ENCODE data around the gene NOG. TPM values are rescaled to one million over a fixed set of nuclear protein-coding genes. Genes with fewer than 3 reads are reported as not detected.

The NOG gene
- 0.70 TPM for total RNA-seq
- long read RNA-seq: 0 reads

DNA sequence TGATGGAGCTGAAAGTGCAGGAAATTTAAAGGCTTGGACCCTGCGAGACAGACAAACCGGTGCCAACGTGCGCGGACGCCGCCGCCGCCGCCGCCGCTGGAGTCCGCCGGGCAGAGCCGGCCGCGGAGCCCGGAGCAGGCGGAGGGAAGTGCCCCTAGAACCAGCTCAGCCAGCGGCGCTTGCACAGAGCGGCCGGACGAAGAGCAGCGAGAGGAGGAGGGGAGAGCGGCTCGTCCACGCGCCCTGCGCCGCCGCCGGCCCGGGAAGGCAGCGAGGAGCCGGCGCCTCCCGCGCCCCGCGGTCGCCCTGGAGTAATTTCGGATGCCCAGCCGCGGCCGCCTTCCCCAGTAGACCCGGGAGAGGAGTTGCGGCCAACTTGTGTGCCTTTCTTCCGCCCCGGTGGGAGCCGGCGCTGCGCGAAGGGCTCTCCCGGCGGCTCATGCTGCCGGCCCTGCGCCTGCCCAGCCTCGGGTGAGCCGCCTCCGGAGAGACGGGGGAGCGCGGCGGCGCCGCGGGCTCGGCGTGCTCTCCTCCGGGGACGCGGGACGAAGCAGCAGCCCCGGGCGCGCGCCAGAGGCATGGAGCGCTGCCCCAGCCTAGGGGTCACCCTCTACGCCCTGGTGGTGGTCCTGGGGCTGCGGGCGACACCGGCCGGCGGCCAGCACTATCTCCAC lies at the start of gene NOG:
Gene NOG, plus strand, starts transcription at position 54 of the 674 bp plus-strand sequence. Its CDS starts 525 bp downstream, at position 579.
- DNase-seq (ENCODE audit: missing footprints): peak; percentile 77
- peak; percentile 79 for ATAC-seq
- intact Hi-C loops (cut with DNase I): loop anchor here (2.0 kb wide), 1 partner anchor 187 kb away; no protein-coding TSS in a partner anchor

DNA sequence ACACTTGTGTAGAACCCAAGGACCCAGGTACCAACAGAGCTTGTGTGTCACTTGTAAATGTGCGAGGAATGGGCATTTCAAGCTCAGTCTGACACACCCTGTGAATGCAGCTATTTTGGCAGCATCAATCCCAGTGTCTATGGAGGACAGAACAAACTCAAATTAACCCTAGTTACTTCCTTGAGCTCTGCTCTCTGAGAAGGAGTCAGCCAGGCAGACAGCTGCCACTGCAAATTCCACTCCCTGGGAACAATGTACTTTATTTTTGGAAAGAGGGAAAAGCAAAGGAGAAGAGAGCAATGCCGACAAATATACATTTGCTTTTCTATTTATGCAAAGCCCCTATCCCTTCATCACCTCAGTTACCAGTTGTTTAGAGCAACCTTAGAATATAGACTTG lies 48.4 kb upstream of the NOG start:
- ATAC-seq (no peak), DNase-seq (ENCODE audit: missing footprints) (no peak)
- intact Hi-C loops (cut with DNase I): no loop called here

DNA sequence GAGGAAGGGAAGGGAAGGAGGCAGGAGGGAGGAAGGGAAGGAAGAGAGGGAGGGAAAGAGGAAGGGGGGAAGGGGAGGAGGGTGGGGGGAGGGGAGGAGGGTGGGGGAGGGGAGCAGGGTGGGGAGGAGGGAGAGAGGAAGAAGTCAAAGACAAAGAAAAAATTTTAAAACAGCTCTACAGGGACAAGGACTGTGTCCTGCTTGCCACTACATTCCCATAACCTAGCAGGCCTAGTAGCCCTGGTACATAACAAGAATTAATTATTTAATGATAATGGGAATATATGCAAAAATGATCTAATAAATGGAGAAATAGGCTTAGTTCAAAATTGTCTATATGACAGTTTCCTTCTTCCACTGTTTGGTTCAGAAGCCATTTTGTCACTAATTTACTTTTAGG lies 47.6 kb upstream of the NOG start:
- no peak for ATAC-seq
- intact Hi-C loops (cut with DNase I): no loop called here
- no peak for DNase-seq (ENCODE audit: missing footprints)

DNA sequence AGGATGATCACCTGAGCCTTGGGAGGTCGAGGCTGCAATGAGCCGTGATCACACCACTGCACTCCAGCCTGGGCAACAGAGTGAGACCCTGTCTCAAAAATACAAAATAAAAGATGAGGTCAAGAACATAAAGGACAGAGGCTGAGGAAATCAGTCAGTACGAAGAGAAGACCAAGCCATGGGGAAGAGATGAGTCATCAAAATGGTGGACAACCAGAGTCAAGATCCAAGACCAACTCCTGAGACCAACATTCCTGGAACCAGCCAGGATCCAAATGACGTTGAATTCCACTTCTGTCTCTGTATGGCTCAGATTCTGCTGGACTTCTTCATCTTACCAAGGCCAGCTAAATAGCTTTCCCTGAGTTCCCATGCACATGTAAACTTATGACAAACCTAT lies 44.8 kb upstream of the NOG start:
- intact Hi-C loops (cut with DNase I): no loop called here
- ATAC-seq: no peak
- DNase-seq (ENCODE audit: missing footprints): no peak

DNA sequence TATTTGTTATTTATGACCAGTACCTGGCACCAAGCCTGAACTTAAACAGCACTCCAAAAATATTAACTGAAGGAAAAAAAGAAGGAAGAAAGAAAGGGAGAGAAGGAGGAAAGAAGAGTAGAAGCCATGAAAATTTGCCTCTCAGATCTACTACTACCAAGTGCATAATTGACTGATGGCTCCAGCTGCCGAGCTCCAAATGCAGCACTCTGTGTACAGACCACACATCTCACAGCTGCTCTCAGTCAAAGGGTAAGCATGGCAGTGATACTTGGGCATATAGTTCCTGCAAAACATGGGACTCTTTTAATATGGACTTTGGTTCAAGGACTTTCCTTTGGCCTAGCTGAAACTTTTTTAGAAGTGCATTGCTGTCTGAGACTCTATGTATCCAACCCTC lies 44.0 kb upstream of the NOG start:
- DNase-seq (ENCODE audit: missing footprints): no peak
- no peak for ATAC-seq
- intact Hi-C loops (cut with DNase I): no loop called here

DNA sequence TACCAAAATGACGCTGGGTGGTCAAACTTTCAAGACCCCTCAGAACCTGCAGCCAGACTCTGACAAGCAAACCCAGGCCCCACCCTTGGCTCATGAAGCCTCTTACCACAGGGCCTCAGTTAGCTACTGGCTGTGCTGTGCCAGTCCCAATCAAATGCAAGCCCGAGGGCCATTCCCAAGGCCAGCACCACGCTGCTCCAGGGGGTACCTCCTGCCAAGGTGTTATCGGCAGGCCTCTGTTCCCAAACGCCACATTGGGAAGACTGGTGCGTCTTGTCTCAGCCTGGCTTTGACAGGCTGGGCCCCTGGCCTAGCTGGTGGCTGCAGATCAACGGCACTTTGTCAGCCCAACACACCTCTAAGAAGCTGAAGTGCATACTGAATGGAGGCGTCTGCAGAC lies 35.8 kb upstream of the NOG start:
- intact Hi-C loops (cut with DNase I): no loop called here
- DNase-seq (ENCODE audit: missing footprints) (no peak), ATAC-seq (no peak)

DNA sequence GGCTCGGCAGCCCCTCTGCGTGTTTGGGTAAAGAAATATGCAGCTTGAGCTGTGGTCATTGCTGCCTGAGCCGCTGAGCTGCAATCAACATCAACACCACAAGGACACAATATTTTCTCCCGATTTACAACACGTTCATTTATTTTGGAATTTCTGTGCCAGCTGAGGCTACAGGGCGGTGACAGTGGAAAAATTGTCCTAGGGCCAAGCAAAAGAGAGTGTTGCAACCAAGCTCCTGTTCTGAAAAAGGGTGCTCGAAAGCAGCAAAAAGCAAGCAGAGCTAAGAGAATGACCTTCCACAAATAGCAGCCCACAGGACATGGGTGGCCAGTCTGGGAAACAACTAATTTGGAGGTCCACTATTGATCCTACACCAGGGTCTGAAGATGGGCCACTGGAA lies 35.4 kb upstream of the NOG start:
- no peak for ATAC-seq
- intact Hi-C loops (cut with DNase I): no loop called here
- no peak for DNase-seq (ENCODE audit: missing footprints)

DNA sequence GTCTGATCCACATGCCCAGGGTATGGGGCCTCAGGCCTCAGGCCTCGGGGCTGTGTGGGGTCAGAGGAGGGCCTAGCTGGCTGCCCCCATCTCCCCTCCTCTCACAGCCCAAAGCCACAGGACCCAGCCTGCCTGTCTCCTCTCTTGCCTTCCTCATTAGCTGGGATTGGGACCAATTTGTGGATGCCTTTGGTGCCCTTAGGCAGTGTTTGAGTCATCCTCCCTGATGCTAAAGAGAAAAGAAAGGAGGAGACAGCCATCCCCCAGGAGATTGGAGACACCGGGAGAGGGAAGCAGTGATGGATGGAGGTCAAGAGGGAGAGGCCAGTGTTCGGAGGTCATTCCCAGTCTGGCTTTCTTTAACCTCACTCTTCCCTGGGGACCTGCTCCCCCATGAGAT lies 23.3 kb upstream of the NOG start:
- DNase-seq (ENCODE audit: missing footprints): no peak
- no peak for ATAC-seq
- intact Hi-C loops (cut with DNase I): no loop called here

DNA sequence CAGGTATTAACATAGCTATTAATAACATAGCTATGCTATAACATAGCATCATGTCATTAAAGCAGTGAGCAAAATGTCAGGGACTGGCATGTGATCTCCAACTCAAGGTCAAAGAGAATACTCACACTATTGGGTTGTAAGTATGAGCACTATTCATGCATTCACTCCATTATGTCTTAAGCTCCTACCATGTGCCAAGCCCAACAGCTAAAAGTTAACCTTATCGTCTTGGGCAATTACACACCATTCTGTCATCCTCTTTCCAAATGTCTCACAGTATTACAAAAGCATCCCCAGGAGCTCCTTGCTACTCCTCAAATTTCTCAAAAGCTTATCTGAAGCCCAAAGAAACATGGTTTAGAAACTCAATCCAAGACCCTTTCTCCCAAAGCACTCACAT lies 22.0 kb upstream of the NOG start:
- intact Hi-C loops (cut with DNase I): no loop called here
- ATAC-seq (no peak), DNase-seq (ENCODE audit: missing footprints) (no peak)

DNA sequence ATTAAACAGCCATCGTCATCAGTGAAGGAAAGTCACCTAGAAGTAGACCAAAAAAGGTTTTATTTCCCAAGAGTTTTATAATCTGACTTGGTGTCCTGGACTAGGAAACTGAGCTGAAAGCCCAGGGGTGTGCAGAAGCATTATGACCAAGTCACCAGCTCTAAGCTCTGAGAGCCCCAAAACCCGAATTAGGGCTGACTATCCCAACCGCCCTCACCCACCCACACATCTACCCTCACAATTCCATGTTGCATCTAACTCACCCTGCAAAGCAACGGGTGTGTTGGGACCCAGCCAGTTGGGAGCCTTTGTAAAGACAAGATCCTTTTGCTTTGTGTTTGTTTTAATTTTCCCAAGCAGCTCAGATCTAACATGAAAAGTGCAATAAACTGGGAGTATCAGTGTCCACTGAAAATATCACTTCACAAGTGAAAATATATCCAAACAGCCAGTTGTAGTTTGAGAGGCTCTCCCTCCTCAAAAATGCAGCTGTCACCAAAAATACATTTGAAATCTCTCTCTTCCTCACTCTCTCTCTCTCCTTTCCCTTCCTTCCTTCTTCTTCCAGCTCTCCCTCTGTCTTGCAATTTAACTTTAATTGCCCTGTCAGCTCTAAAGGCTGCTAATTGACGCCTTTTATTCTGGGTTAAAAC lies 16.2 kb upstream of the NOG start:
- no peak for DNase-seq (ENCODE audit: missing footprints)
- ATAC-seq: no peak
- intact Hi-C loops (cut with DNase I): no loop called here

DNA sequence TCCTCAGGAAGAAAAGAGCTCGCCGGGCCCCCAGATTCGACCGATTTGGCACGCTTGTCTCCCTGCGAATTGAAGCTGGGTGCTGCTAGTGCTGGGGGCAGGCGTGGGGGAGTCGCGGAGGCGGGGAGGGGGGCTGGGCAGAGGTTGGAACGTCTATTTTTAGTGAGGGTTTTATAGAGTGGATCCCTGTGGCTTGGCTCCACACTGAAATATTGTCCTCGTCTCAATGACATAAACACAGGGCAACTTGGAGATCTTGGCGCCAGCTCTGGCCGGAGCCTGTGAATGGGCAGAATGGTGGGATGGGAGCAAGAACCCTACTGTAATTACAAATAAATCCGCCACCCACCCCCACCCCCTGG lies 15.7 kb upstream of the NOG start:
- DNase-seq (ENCODE audit: missing footprints): no peak
- ATAC-seq: peak; percentile 93
- intact Hi-C loops (cut with DNase I): no loop called here

DNA sequence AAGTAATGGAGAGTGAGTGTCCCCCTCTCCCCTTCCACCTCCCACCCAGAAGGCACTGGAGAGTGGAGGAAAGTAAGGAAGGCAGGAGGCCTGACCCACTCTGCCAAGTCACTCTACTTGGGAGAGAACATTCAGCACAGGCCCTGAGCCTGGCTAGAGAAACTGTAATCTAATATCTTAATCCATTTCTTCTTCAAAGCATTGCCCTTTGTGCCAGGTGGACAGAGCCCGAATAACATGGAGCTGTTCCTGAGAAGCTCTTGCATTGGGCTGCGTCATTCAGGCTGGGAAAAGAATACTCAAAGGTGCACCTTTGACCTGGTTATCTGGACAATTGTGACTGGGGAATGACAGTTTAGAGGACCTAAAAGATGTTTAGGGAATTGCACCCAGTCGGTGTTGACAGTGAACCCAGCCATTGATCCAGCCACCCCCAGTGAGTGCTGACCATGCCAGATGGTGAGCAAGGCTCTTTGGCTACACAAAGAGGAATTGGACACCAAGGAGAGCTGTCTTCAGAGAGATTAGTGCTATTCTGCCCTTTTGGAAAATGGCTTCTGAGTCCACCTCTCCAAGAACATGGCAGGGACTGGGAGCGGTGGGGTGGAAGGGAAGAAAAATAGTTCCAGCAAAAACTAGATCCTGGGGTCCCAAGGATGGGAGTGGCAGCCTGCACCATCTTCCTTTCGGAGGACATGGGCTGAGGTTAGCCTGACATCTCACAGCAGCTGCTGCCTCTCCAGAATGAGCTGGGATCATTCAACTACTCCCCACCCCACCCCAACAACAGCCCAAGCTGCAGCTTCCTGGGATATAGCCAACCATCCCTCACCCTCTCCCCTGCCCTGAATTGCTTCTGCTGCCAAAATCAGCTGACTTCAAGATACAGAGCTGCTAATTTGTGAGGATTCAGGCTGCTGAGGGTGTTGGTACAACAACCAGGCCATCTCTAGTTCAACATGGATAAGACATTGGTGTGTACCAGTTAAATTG lies 11.6 kb upstream of the NOG start:
- ATAC-seq (no peak), DNase-seq (ENCODE audit: missing footprints) (no peak)
- intact Hi-C loops (cut with DNase I): loop anchor here (10.0 kb wide), 1 partner anchor 57 kb away; no protein-coding TSS in a partner anchor

DNA sequence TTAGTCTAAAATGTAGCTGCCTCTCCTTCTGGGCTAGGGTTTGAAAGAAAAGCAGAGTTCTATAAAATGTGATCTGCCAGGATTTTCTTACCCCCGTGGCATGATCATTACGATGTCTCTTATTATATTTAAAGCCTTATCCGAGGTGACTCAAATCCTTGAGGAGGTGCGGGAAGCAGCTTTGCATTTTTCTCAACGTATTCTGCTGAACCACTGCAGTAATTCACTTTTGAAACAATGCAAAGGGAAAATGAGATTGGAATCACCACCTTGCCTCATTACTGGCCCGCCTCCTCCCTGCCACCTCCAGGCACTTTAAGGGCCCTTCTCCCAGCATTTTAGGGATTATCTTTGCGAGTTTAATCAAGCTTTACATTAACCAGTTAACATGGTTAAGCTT lies 9.7 kb upstream of the NOG start:
- DNase-seq (ENCODE audit: missing footprints) (no peak), ATAC-seq (no peak)
- intact Hi-C loops (cut with DNase I): loop anchor here (10.0 kb wide), 1 partner anchor 59 kb away; no protein-coding TSS in a partner anchor

DNA sequence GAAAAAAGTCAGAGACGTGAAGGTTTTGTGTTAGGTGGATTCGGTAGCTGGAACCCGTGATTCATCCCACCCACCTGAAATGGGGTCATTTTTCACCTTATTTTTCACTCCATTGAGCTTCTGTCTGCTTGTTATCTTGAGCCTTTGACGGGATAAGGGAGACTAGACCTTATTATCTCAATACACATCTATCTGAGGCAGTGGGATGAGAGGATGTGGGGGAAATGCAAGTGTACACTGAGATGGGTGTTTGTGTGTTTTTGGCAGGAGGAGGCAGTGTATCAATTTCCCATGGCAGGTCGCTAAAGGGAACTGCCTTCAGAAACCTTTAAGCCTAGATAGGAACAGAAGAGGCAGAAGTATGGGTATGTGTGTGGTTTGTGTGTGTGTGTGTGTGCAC lies 6.2 kb upstream of the NOG start:
- ATAC-seq (no peak), DNase-seq (ENCODE audit: missing footprints) (no peak)
- intact Hi-C loops (cut with DNase I): loop anchor here (10.0 kb wide), 1 partner anchor 62 kb away; no protein-coding TSS in a partner anchor

DNA sequence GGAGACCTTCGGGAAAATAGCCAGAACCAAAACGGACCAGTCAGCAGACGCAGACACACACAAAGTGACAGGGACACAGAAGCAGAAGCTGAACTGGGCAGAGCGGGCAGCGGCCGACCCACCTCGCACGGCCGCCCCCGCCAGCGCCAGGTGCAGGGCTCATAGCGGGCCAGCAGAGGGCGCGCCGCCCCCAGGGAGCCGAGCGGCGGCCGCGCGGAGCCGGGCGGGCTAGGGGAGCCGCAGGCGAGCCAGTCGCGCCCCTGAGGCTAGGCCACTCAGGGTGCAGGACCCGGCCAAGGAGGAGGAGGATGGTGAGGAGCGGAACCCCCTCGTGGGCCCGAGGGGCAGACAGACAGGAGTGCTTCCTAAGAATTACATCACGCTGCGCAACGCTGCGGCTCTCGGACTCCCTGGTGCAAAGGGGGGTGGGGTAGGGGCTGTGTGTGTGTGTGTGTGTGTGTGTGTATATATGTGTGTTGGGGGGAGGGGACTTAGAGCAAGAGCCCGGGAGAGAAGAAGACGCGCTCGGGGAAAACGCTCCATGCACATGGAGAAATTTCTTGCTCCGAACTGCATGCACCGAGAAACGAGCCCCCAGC lies 913 bp upstream of the NOG start:
- peak; percentile 82 for ATAC-seq
- intact Hi-C loops (cut with DNase I): loop anchor here (1.0 to 2.0 kb wide), 3 partner anchors 87 to 188 kb away; no protein-coding TSS in a partner anchor

DNA sequence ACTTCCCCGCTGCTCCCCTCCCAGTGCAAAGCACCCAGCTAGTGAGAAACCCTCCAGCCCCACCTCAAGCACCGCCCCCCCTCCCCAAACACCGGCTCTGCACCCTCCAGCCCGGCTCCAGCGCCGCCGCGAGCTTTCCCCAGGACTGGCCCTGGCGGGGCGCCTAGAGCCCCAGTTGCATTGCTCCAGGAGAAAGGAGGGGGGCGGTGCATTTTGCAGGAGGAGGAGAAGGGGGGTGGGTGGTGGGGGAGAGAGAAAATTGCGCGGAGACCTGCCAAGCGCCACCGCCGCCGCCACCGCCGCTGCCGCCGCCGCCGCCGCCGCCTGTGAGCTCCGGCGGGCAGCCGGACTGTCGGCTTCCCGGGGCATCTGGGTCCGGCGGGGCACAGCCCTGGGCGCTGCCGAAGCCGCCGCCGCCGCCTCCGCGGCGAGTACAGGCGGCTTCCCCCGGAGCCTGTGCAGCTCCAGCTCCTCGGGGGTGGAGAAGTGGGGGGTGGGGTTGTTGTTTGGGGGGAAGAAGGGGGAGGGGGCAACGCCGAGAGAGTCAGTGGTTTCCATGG lies 333 bp upstream of the NOG start:
- intact Hi-C loops (cut with DNase I): loop anchor here (2.0 kb wide), 1 partner anchor 188 kb away; no protein-coding TSS in a partner anchor
- ATAC-seq (peak; percentile 66), DNase-seq (ENCODE audit: missing footprints) (no peak)

More for the DNA sequence above, 913 bp upstream of the NOG start:
- DNase-seq (ENCODE audit: missing footprints): peak; percentile 80

DNA sequence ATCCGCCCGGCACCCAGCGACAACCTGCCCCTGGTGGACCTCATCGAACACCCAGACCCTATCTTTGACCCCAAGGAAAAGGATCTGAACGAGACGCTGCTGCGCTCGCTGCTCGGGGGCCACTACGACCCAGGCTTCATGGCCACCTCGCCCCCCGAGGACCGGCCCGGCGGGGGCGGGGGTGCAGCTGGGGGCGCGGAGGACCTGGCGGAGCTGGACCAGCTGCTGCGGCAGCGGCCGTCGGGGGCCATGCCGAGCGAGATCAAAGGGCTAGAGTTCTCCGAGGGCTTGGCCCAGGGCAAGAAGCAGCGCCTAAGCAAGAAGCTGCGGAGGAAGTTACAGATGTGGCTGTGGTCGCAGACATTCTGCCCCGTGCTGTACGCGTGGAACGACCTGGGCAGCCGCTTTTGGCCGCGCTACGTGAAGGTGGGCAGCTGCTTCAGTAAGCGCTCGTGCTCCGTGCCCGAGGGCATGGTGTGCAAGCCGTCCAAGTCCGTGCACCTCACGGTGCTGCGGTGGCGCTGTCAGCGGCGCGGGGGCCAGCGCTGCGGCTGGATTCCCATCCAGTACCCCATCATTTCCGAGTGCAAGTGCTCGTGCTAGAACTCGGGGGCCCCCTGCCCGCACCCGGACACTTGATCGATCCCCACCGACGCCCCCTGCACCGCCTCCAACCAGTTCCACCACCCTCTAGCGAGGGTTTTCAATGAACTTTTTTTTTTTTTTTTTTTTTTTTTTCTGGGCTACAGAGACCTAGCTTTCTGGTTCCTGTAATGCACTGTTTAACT lies 1.0 kb downstream of the NOG start:
- ATAC-seq (no peak), DNase-seq (ENCODE audit: missing footprints) (no peak)
- intact Hi-C loops (cut with DNase I): no loop called here

DNA sequence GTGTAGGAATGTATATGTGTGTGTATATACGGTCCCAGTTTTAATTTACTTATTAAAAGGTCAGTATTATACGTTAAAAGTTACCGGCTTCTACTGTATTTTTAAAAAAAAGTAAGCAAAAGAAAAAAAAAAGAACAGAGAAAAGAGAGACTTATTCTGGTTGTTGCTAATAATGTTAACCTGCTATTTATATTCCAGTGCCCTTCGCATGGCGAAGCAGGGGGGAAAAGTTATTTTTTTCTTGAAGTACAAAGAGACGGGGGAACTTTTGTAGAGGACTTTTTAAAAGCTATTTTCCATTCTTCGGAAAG lies 1.6 kb downstream of the NOG start:
- ATAC-seq (no peak), DNase-seq (ENCODE audit: missing footprints) (no peak)
- intact Hi-C loops (cut with DNase I): no loop called here
